ENCODE data around the gene CIBAR2.
"Not testable (repeated sequence)": the region's sequence is repeated elsewhere in the genome, so short reads cannot be mapped to it uniquely, and the experiment has no call there.

CIBAR2 gene

DNA sequence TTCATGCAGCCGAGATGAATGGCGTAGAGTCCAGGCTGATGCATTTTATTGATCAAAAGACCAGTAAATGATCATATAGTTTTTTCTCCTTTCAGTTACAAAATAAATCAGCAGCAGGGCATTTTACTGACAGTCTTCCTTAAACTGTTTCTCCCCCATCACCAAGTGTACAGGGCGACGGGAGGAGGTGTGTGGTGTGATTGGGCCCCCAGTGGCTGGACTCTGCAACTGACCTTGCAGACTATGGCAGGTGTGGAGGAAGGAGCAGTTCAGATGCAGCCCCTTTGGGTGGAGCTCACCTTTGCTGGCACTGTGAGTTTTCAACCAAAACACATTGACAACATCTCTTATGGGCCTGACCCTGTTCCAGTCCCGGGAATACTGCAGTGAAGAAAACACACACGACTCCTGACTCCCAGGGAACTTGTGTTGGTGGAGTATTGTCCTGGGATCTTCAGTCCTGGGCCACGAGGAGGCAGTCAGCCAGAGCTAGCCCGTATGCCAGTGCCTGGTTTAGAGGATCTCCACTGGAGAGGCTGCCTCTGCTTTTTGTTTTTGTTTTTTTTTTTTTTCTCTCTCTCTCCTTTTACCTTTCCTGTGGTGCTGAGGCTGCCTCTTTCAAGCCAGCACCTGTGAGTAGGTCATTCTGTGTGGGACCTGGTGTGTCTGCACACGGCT lies 54.9 kb downstream of the CIBAR2 start:
- DNase-seq = no peak

GRCh38 chr16:85056211-85056748 lies 56.0 kb downstream of the CIBAR2 start:
- peak; percentile 44 to 45 for DNase-seq

GRCh38 chr16:85055493-85056210 lies 56.6 kb downstream of the CIBAR2 start:
- peak; percentile 75 to 93 for DNase-seq

DNA sequence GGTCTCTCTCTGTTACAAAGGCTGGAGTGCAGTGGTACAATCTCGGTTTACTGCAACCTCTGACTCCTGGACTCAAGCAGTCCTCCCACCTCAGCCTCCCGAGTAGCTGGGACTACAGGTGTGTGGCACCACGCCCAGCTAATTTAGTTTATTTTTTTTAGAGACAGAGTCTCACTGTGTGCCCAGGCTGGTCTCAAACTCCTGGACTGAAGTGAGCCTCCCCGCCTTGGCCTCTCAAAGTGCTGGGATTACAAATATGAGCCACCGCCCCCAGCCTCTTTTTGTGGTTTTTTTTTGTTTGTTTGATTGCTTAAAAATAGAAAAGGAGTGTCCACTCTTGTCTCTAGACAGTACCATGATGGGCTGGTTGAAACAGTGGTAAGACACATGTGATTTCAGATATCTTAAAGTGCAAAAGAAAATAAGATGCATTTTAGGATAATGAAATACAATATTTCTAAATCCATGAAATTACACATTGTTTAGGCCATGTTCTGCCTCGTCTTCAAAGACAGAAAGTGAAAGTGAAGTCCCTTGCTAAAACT lies 57.3 kb downstream of the CIBAR2 start:
- no peak for DNase-seq

GRCh38 chr16:85054321-85054720 lies 58.0 kb downstream of the CIBAR2 start:
- not testable (repeated sequence) for DNase-seq

DNA sequence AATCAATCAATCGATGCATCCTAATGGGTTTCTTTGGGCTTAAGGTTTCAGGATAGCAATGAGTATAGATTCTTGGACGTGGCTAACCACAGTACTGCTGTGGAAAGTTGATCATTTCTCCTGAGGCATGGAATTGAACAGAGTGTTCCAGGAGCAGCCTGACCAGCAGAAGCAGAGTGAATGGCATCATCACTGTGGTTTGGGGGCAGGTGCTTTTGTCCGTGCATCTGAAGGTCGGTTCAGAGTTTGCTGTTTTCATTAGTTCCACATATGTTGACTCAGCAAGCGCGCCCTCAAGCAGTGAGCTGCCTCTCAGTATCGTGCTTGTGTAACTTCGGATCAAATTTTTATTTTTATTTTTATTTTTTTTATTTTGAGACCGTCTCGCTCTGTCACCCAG lies 59.7 kb downstream of the CIBAR2 start:
- DNase-seq = no peak

- DNase-seq = no peak
Observed at GRCh38 chr16:85051683-85052082, 60.6 kb downstream of the CIBAR2 start.

- DNase-seq = no peak
Observed at GRCh38 chr16:85051067-85051581, 61.1 kb downstream of the CIBAR2 start.

- no peak for DNase-seq
Observed at GRCh38 chr16:85049706-85050305, 62.5 kb downstream of the CIBAR2 start.

DNA sequence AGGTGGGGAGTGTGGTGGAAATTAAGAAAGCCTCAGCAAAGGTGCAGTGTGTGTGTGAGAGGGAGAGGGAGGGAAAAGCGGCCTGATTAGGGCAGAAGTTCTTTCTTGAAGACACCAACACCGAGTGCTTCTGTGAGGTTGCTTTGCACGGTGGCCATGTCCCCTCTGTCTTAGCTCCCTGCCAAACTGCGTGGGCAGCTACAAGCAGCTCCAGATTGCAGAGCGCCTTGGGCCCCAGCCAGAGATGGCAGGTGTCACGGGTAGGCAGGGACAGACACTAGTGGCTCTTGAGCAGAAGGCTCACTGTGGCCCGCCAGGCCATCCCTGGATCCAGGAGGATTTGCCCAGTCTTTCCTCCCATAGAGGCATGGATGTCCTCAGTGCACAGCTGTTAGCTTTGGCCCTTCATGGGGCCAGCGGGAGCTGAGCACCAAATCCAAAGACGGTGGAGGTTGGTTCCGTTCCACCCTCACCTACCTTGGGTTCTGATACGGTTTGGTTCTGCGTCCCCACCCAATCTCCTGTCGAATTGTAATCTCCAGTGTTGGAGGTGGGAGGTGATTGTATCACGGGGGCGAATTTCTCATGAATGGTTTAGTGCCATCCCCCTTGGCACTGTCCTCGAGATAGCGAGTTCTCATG lies 63.2 kb downstream of the CIBAR2 start:
- DNase-seq = no peak
